ENCODE data around the gene NME8. TPM values are rescaled to one million over a fixed set of nuclear protein-coding genes. Genes with fewer than 3 reads are reported as not detected.

Gene NME8
- total and polyA plus RNA-seq, 12 donors = 0.64 to 1.9 TPM; not detected in 10

DNA sequence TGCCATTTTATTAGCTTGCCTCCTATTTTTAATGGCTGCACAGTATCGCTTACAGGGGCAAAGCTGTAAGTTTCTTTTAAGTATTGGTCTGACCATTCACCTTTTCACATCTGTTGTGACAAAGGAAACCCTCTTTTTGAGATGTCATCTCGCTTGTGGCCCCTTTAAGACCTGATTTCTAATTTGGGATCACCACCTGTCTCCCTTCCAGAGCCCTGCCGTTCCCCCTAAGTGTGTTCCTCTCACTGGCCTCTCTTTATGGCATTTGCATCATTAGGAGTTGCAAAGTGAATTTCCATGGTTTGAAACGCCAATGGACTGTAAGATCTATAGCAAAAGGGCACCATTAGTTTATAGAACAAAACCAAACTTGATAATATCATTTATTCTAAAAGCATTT, 73.5 kb downstream of the NME8 start:
- Histone ChIP-seq H3K9me3 (replicated peaks in 1 of 3) (no peaks in the 10 kb centered on the region), H3K27me3 (no peaks in the 10 kb centered on the region), H3K4me3 (peak overlapping the region in 2 of 4 donors; percentile 59 to 82), H3K27ac (peak overlapping the region in 1 of 5 donors; percentile 91), H3K36me3 (replicated peaks in 1 of 2) (no peaks in the 10 kb centered on the region), H3K4me1 (replicated peaks in 1 of 2) (peaks cover 23 to 25% of the 10 kb centered on the region in 2 donors)
- no peak for TF ChIP-seq POLR2A (IDR thresholded peaks at IDR 0.05)
- TF ChIP-seq, protein P1, sequence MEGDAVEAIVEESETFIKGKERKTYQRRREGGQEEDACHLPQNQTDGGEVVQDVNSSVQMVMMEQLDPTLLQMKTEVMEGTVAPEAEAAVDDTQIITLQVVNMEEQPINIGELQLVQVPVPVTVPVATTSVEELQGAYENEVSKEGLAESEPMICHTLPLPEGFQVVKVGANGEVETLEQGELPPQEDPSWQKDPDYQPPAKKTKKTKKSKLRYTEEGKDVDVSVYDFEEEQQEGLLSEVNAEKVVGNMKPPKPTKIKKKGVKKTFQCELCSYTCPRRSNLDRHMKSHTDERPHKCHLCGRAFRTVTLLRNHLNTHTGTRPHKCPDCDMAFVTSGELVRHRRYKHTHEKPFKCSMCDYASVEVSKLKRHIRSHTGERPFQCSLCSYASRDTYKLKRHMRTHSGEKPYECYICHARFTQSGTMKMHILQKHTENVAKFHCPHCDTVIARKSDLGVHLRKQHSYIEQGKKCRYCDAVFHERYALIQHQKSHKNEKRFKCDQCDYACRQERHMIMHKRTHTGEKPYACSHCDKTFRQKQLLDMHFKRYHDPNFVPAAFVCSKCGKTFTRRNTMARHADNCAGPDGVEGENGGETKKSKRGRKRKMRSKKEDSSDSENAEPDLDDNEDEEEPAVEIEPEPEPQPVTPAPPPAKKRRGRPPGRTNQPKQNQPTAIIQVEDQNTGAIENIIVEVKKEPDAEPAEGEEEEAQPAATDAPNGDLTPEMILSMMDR (IDR thresholded peaks at IDR 0.05) = no peak
- DNase-seq = no peak
- WGBS, 4 donors = 64 to 80% (median 67%) methylated on average over 4 of the region's 4 CpGs
- intact Hi-C loops (cut with DNase I) = loop anchor here in 1 of 2 donors (10.0 kb wide), 1 partner anchor 73 kb away; no protein-coding TSS in a partner anchor

DNA sequence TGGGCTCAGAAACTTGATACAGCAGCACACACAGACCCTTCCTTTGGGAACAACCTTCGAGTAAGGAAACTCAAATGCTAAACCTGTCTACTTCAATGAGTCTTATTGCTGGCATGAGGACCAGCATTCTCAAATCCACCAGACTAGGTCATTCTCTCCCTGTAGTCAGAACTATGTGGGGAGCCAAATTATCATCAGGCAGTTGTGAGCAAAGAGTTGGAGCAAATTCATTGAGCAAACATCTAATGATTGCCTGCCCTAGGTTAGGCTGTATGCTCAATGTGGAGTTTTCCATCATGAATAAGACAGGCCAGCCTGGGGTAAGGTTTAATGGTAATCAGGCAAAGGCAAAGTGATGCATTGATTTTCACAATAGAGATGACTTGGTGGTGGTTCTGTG, 75.6 kb downstream of the NME8 start:
- no peak overlapping the region for H3K4me3 ChIP-seq
- no peaks in the 10 kb centered on the region for H3K27me3 ChIP-seq
- H3K36me3 ChIP-seq (replicated peaks in 1 of 2) = no peaks in the 10 kb centered on the region
- 84 to 100% (median 86%) methylated on average over 1 of the region's 1 CpG for WGBS, 4 donors
- H3K4me1 ChIP-seq (replicated peaks in 1 of 2) = peaks cover 21 to 34% of the 10 kb centered on the region in 2 donors
- intact Hi-C loops (cut with DNase I) = loop anchor here in 1 of 2 donors (10.0 kb wide), 1 partner anchor 71 kb away; no protein-coding TSS in a partner anchor
- no peak for DNase-seq
- H3K9me3 ChIP-seq (replicated peaks in 1 of 3) = no peaks in the 10 kb centered on the region
- H3K27ac ChIP-seq = peak overlapping the region in 2 of 5 donors; percentile 38 to 60
- no peak for TF ChIP-seq POLR2A (IDR thresholded peaks at IDR 0.05)
- TF ChIP-seq, protein P1 (IDR thresholded peaks at IDR 0.05) = no peak

DNA sequence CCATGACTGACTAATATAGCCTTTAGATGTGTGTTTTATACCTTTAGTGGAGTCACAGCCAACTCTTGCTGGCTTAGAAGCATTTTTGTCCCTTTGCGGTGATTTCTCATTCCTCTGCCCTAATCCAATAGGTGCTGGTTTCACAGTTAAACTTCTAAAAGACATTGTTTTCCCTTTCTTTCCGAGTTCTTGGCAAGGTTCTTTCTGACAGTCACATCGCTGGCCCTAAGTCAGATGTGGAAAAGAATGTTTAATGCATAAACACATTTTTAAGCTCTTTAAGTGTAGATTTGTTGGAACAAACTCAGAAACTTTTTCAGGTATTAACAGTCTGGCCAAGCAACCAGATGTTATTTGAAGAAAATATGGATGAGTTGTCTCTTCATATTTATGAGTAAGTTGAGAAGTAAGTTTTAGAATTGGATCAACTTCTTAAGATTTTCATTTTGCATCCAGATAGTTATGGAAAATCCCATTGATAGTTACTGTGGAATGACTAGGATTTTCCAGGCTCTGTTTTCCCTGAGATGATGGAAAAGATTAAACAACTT, 76.2 kb downstream of the NME8 start:
- H3K27ac ChIP-seq = peak overlapping the region in 2 of 5 donors; percentile 38 to 60
- intact Hi-C loops (cut with DNase I) = loop anchor here in 1 of 2 donors (10.0 kb wide), 1 partner anchor 70 kb away; no protein-coding TSS in a partner anchor

DNA sequence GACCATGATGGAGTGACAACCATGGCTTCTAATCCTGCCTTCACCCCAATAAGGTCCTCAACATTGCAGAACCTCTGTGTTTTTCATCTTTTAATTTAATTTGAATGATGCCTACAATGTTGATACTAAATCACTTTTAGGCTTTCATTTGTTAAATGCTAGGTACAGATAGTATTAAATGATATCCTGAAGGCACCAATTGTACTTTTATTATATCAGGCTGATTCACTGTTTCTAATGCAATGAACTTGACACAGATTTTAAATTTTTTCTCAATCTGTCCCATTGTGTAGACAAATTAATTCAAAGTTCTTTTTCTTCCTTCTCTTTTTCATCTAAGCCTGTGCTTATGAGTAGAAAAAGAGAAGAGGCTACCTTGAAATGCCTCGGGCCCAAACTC, 77.2 kb downstream of the NME8 start:
- intact Hi-C loops (cut with DNase I) = loop anchor here in 1 of 2 donors (10.0 kb wide), 1 partner anchor 69 kb away; no protein-coding TSS in a partner anchor
- H3K4me1 ChIP-seq (replicated peaks in 1 of 2) = peaks cover 21 to 31% of the 10 kb centered on the region in 2 donors
- no peak for TF ChIP-seq POLR2A (IDR thresholded peaks at IDR 0.05)
- TF ChIP-seq, protein P1 (IDR thresholded peaks at IDR 0.05) = no peak
- no peak for DNase-seq
- no peaks in the 10 kb centered on the region for H3K36me3 ChIP-seq (replicated peaks in 1 of 2)
- H3K9me3 ChIP-seq (replicated peaks in 1 of 3) = no peaks in the 10 kb centered on the region
- no peak overlapping the region for H3K4me3 ChIP-seq
- WGBS, 4 donors = 90 to 100% (median 92%) methylated on average over 1 of the region's 1 CpG
- no peaks in the 10 kb centered on the region for H3K27me3 ChIP-seq
- no peak overlapping the region for H3K27ac ChIP-seq

More for the DNA sequence above, 76.2 kb downstream of the NME8 start:
- 44 to 81% (median 78%) methylated on average over 3 of the region's 3 CpGs for WGBS, 4 donors
- TF ChIP-seq, protein P1 (IDR thresholded peaks at IDR 0.05) = no peak
- TF ChIP-seq POLR2A (IDR thresholded peaks at IDR 0.05) = no peak
- Histone ChIP-seq H3K9me3 (replicated peaks in 1 of 3) (no peaks in the 10 kb centered on the region), H3K36me3 (replicated peaks in 1 of 2) (no peaks in the 10 kb centered on the region), H3K27me3 (no peaks in the 10 kb centered on the region), H3K4me1 (replicated peaks in 1 of 2) (peaks cover 21 to 34% of the 10 kb centered on the region in 2 donors), H3K4me3 (no peak overlapping the region)
- no peak for DNase-seq
